K562 (cell line): Measurements from ENCODE around the gene SCN7A. TPM values are rescaled to one million over a fixed set of nuclear protein-coding genes. Genes with fewer than 3 reads are reported as not detected.

ENCODE experiments used
- ATAC-seq: fragments of 200-7000 bp; cut with Tn5 transposase; 3 replicates; pipeline ENCODE4 v1.9.1; 2020; ENCODE audit warnings: moderate library complexity
- BruUV-seq: library from RNA; stranded (reverse); fragments of 400-500 nt; replicated peaks from 2 replicates; lab custom pipeline; 2021; lab: Mats Ljungman, UMichigan
- CTCF ChIA-PET: fragments of 300-600 bp; formaldehyde crosslinking; extraction: SDS; loops from one replicate; lab custom pipeline; 2021; ENCODE audit warnings: low intra/inter-chr PET ratio; lab: Yijun Ruan, JAX
- POLR2A ChIA-PET: fragments of 300-600, 350-650 bp; sonication (Branson Sonifier 250); formaldehyde crosslinking; extraction: SDS; loops from one replicate; lab custom pipeline; 2021; ENCODE audit warnings: antibody characterized with exemption, inconsistent platforms; lab: Yijun Ruan, JAX
- DNase-seq, 4 experiments: peaks; one replicate each; pipeline versions ENCODE4 v3.0.0 to v3.0.0-alpha.2; 2011 to 2018; ENCODE audit warnings: low spot score in 3 of 4, mixed read lengths in 3 of 4; ENCODE audit errors: extremely low read depth in 1 of 4
- FAIRE-seq: peaks from 2 replicates; lab custom pipeline; 2011; peaks lifted over from hg19 to GRCh38; lab: Jason Lieb, UNC
- H2AFZ ChIP-seq: 2 replicates; pipeline ENCODE4 v1.6.0; 2011; ENCODE audit warnings: low read depth, low read length, control low read depth, inconsistent platforms
- H3K27ac ChIP-seq: fragments of 200-600 bp; 3 replicates; pipeline ENCODE4 v1.8.0; 2011; ENCODE audit warnings: low read depth, mild to moderate bottlenecking, control low read depth, inconsistent platforms, low read length, moderate library complexity, mixed read lengths; ENCODE audit errors: extremely low read depth
- H3K27me3 ChIP-seq, 2 experiments: fragments of 300-600 bp in 1 of 2; 2 replicates in 1 of 2; 3 replicates in 1 of 2; pipeline versions ENCODE4 v1.6.0 to v1.8.0; 2011; ENCODE audit warnings: inconsistent platforms in 2 of 2, low read length in 2 of 2, mild to moderate bottlenecking in 1 of 2, mixed read lengths in 1 of 2, moderate library complexity in 1 of 2; ENCODE audit not compliant: control insufficient read depth in 2 of 2, insufficient read depth in 2 of 2
- H3K36me3 ChIP-seq: fragments of 300-600 bp; 3 replicates; pipeline ENCODE4 v1.8.0; 2011; ENCODE audit warnings: mild to moderate bottlenecking, low read length, inconsistent platforms; ENCODE audit not compliant: control insufficient read depth, insufficient read depth
- H3K4me1 ChIP-seq, 2 experiments: fragments of 200-600 bp in 1 of 2; replicated peaks in 1 of 2; 2 replicates in 1 of 2; 3 replicates in 1 of 2; pipeline versions ENCODE4 v1.5.1 to v1.8.0; 2011; ENCODE audit warnings: inconsistent platforms in 2 of 2, low read length in 2 of 2, mild to moderate bottlenecking in 1 of 2, mixed read lengths in 1 of 2, moderate library complexity in 1 of 2; ENCODE audit not compliant: control insufficient read depth in 2 of 2, insufficient read depth in 2 of 2
- H3K4me2 ChIP-seq: 2 replicates; pipeline ENCODE4 v1.6.1; 2011; ENCODE audit warnings: low read length, control low read depth, inconsistent platforms, mixed read lengths; ENCODE audit not compliant: insufficient read depth
- H3K4me3 ChIP-seq: fragments of 200-600 bp; sonication (generic), shearing (Covaris generic); 2 replicates; pipeline ENCODE4 v1.5.1; 2016; ENCODE audit warnings: control low read depth, inconsistent platforms
- H3K79me2 ChIP-seq: fragments of 200-600 bp; 3 replicates; pipeline ENCODE4 v1.8.0; 2011; ENCODE audit warnings: low read length, inconsistent platforms; ENCODE audit not compliant: control insufficient read depth, insufficient read depth
- H3K9ac ChIP-seq, 2 experiments: 2 replicates each; pipeline versions ENCODE4 v1.6.0 to v1.6.1; 2011; ENCODE audit warnings: low read depth in 2 of 2, low read length in 2 of 2, control low read depth in 1 of 2, inconsistent platforms in 1 of 2, mild to moderate bottlenecking in 1 of 2, mixed read lengths in 1 of 2; ENCODE audit not compliant: insufficient read depth in 1 of 2
- H3K9me1 ChIP-seq: one replicate; pipeline ENCODE4 v1.6.0; 2011; ENCODE audit warnings: inconsistent platforms, mild to moderate bottlenecking, low read length, moderate library complexity; ENCODE audit not compliant: control insufficient read depth, insufficient read depth
- H3K9me3 ChIP-seq: replicated peaks from 2 replicates; pipeline ENCODE4 v1.5.1; 2011; ENCODE audit warnings: low read depth, low read length, inconsistent platforms; ENCODE audit not compliant: control insufficient read depth, insufficient read depth
- H4K20me1 ChIP-seq: replicated peaks from 2 replicates; pipeline ENCODE4 v1.6.1; 2011; ENCODE audit warnings: low read length, inconsistent platforms, mixed read lengths; ENCODE audit not compliant: control insufficient read depth, insufficient read depth
- GATAD2A ChIP-seq: fragments of 450-650 bp; IDR thresholded peaks from 2 replicates; pipeline ENCODE4 v1.6.1; 2017
- HDAC8 ChIP-seq: fragments of 450-650 bp; IDR thresholded peaks from 2 replicates; pipeline ENCODE4 v1.6.1; 2016; ENCODE audit warnings: mild to moderate bottlenecking, missing genetic modification characterization, moderate library complexity, missing compliant biosample characterization
- KLF6 ChIP-seq: fragments of 250-450 bp; sonication (Bioruptor Pico); IDR thresholded peaks from 2 replicates; pipeline ENCODE4 v1.4.0; 2020; ENCODE audit warnings: mild to moderate bottlenecking, moderate library complexity, borderline replicate concordance
- ZNF253 ChIP-seq: fragments of 250-450 bp; sonication (Bioruptor Pico); conservative IDR thresholded peaks from 2 replicates; pipeline ENCODE4 v1.6.1; 2021; ENCODE audit warnings: mild to moderate bottlenecking
- in situ Hi-C: fragments of 300-500 bp; cut with MboI; formaldehyde crosslinking; loops from 4 replicates; pipeline ENCODE4 v1.15.0; 2018; ENCODE audit warnings: inconsistent platforms, mixed read lengths
- intact Hi-C: fragments of 100-400 bp; cut with micrococcal nuclease; formaldehyde crosslinking; loops from 2 replicates; pipeline ENCODE4 v1.14.2; 2022
- polyA plus RNA-seq, 8 experiments: library from polyadenylated mRNA; depleted of rRNA in 4 of 8; stranded (reverse) in 5 of 8; unstranded in 3 of 8; fragments of >200 nt; fragmentation: Nextera tagmentation in 2 of 8; fragmentation: Illumina TruSeq in 1 of 8; extraction: Ambion mirVana in 2 of 8; extraction: Trizol in 1 of 8; gene quantifications; 2 replicates each; pipeline versions ENCODE4 v1.2.1 to v1.2.3, GENCODE V29; 2011 to 2014; ENCODE audit warnings: inconsistent platforms in 1 of 8, missing spikeins in 1 of 8
- total RNA-seq, 7 experiments: library from RNA; depleted of rRNA in 6 of 7; stranded (reverse); fragments of >200 nt in 6 of 7; fragmentation: Illumina TruSeq in 2 of 7; extraction: Trizol in 2 of 7; gene quantifications; 2 replicates each; pipeline versions ENCODE4 v1.2.1 to v1.2.3, GENCODE V29; 2011 to 2021; ENCODE audit warnings: low replicate concordance in 1 of 7
- TF ChIP-seq, protein P1 (sequence below): sonication (generic); formaldehyde crosslinking; IDR thresholded peaks from 2 replicates; pipeline ENCODE4 v1.8.1; 2023; ENCODE audit warnings: missing genetic modification reagents, mild to moderate bottlenecking, borderline replicate concordance
- TF ChIP-seq, protein P2 (sequence below): fragments of 150-350 bp; conservative IDR thresholded peaks from 2 replicates; pipeline ENCODE4 v1.6.1; 2014; ENCODE audit warnings: low read length

The SCN7A gene
- total and polyA plus RNA-seq, 9 of the 15 experiments (the other 6 are each of a cell fraction or from before 2014, with no cell fraction given): under 0.01 to 0.05 (median 0.03) TPM; not detected in 3

DNA sequence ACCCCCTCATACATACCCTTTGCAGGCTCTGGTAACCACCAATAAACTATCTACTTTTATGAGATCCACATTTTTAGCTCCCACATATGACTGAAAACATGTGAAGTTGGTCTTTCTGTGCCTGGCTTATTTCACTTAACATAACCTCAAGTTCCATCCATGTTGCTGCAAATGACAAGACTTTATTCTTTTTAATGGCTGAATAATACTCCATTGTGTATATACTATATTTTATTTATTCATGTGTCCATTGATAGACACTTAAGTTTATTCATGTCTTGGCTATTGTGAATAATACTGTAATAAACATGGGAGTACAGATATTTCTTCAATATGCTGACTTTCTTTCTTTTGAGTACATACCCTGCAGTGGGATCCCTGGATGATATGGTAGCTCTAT lies 45.9 kb downstream of the SCN7A start (continued):
- TF ChIP-seq, protein P1, sequence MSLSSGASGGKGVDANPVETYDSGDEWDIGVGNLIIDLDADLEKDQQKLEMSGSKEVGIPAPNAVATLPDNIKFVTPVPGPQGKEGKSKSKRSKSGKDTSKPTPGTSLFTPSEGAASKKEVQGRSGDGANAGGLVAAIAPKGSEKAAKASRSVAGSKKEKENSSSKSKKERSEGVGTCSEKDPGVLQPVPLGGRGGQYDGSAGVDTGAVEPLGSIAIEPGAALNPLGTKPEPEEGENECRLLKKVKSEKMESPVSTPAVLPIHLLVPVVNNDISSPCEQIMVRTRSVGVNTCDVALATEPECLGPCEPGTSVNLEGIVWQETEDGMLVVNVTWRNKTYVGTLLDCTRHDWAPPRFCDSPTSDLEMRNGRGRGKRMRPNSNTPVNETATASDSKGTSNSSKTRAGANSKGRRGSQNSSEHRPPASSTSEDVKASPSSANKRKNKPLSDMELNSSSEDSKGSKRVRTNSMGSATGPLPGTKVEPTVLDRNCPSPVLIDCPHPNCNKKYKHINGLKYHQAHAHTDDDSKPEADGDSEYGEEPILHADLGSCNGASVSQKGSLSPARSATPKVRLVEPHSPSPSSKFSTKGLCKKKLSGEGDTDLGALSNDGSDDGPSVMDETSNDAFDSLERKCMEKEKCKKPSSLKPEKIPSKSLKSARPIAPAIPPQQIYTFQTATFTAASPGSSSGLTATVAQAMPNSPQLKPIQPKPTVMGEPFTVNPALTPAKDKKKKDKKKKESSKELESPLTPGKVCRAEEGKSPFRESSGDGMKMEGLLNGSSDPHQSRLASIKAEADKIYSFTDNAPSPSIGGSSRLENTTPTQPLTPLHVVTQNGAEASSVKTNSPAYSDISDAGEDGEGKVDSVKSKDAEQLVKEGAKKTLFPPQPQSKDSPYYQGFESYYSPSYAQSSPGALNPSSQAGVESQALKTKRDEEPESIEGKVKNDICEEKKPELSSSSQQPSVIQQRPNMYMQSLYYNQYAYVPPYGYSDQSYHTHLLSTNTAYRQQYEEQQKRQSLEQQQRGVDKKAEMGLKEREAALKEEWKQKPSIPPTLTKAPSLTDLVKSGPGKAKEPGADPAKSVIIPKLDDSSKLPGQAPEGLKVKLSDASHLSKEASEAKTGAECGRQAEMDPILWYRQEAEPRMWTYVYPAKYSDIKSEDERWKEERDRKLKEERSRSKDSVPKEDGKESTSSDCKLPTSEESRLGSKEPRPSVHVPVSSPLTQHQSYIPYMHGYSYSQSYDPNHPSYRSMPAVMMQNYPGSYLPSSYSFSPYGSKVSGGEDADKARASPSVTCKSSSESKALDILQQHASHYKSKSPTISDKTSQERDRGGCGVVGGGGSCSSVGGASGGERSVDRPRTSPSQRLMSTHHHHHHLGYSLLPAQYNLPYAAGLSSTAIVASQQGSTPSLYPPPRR (CRISPR knock-in tag): no peak
- TF ChIP-seq, protein P2, sequence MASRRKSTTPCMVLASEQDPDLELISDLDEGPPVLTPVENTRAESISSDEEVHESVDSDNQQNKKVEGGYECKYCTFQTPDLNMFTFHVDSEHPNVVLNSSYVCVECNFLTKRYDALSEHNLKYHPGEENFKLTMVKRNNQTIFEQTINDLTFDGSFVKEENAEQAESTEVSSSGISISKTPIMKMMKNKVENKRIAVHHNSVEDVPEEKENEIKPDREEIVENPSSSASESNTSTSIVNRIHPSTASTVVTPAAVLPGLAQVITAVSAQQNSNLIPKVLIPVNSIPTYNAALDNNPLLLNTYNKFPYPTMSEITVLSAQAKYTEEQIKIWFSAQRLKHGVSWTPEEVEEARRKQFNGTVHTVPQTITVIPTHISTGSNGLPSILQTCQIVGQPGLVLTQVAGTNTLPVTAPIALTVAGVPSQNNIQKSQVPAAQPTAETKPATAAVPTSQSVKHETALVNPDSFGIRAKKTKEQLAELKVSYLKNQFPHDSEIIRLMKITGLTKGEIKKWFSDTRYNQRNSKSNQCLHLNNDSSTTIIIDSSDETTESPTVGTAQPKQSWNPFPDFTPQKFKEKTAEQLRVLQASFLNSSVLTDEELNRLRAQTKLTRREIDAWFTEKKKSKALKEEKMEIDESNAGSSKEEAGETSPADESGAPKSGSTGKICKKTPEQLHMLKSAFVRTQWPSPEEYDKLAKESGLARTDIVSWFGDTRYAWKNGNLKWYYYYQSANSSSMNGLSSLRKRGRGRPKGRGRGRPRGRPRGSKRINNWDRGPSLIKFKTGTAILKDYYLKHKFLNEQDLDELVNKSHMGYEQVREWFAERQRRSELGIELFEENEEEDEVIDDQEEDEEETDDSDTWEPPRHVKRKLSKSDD: no peak
- TF ChIP-seq, all 486 proteins: peak for 0

DNA sequence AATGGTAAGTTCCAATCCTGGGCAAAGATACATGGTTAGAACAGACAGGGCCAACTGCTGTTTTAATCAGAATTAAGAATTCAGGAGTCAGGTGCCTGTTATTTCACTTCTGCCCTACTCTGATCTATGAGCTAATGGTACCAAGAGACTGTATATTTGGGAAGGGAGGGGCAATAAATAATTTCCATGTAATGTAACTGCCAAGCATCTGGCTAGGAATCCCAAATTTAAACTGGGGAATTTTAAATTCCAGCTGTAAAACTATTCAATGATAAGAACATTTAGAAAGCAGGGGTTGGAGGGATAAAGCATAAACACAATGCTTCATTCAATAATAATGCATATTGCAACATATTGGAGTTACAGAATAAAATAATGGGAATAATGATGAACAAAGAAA lies 49.7 kb downstream of the SCN7A start:
- no peak overlapping the region for H3K27ac ChIP-seq
- ChIA-PET POLR2A (no interaction called here), CTCF (no interaction called here)
- H3K36me3 ChIP-seq: no peaks in the 10 kb centered on the region
- no peak overlapping the region for H3K9ac ChIP-seq
- BruUV-seq: no TSS peak
- no peak overlapping the region for H3K4me3 ChIP-seq
- intact Hi-C loops: no loop called here
- FAIRE-seq: no peak
- H3K27me3 ChIP-seq: no peaks in the 10 kb centered on the region
- H3K4me2 ChIP-seq: no peak overlapping the region
- ATAC-seq: no peak
- no peak overlapping the region for H2AFZ ChIP-seq
- in situ Hi-C loops: no loop called here
- H4K20me1 ChIP-seq: no peaks in the 10 kb centered on the region
- no peak for DNase-seq
- no peaks in the 10 kb centered on the region for H3K9me3 ChIP-seq
- no peaks in the 10 kb centered on the region for H3K79me2 ChIP-seq
- no peaks in the 10 kb centered on the region for H3K9me1 ChIP-seq
- no peaks in the 10 kb centered on the region for H3K4me1 ChIP-seq
- TF ChIP-seq GATAD2A: no peak
- no peak for TF ChIP-seq HDAC8 (tag)
- TF ChIP-seq ZNF253 (CRISPR knock-in tag): no peak
- no peak for TF ChIP-seq KLF6 (CRISPR knock-in tag)
